Lower lobe of right lung (tissue), 2 donors: ENCODE measurements around the gene NFXL1. TPM values are rescaled to one million over a fixed set of nuclear protein-coding genes. Genes with fewer than 3 reads are reported as not detected.

ENCODE experiments used
- ATAC-seq, 2 donors: fragments of 200-7000 bp; cut with Tn5 transposase; one replicate each; pipeline ENCODE4 v1.9.1; 2020 to 2022; ENCODE audit warnings: mild to moderate bottlenecking in 2 of 2, moderate library complexity in 2 of 2
- DNase-seq: peaks from one replicate; pipeline ENCODE4 v3.0.0-alpha.2; 2020
- H3K27ac ChIP-seq: fragments of 200-600 bp; one replicate; pipeline ENCODE4 v1.8.0; 2022
- H3K27me3 ChIP-seq: fragments of 200-600 bp; one replicate; pipeline ENCODE4 v1.8.0; 2022; ENCODE audit warnings: low read depth
- H3K36me3 ChIP-seq: fragments of 200-600 bp; one replicate; pipeline ENCODE4 v1.8.0; 2022; ENCODE audit warnings: mild to moderate bottlenecking
- H3K4me1 ChIP-seq: fragments of 200-600 bp; one replicate; pipeline ENCODE4 v1.8.0; 2022
- H3K4me3 ChIP-seq: fragments of 200-600 bp; one replicate; pipeline ENCODE4 v1.8.0; 2022; ENCODE audit warnings: mild to moderate bottlenecking
- H3K9me3 ChIP-seq: fragments of 200-600 bp; one replicate; pipeline ENCODE4 v1.8.0; 2022
- CTCF ChIP-seq: fragments of 200-600 bp; IDR thresholded peaks from one replicate; pipeline ENCODE4 v1.8.0; 2022; ENCODE audit warnings: antibody characterized with exemption, mild to moderate bottlenecking
- intact Hi-C: fragments of 100-400 bp; cut with DNase I; formaldehyde crosslinking; loops from one replicate; pipeline ENCODE4 v1.11.0; 2022
- long read RNA-seq: library from polyadenylated mRNA; unstranded; transcript quantifications from one replicate; pipeline ENCODE4 v2.0.0, GENCODE V29; 2021
- total RNA-seq: library from RNA; stranded (reverse); fragmentation: NEBNext Ultra II Directional; extraction: Animal tissue kit (Norgen Biotek cat#: 25700); gene quantifications from one replicate; pipeline ENCODE4 v1.2.1, GENCODE V29; 2021
- donor health status: DM: no; HTN: yes; CAD: no; lungs with severe emphysema.

The NFXL1 gene
- 13.4 TPM for total RNA-seq
- long read RNA-seq, partial matches to known transcripts: 2 of 5 reads
- long read RNA-seq, other reads (novel, unspliced or antisense): 1 of 5 reads

GRCh38 chr4:47914220-47914925 lies at the start of gene NFXL1:
TSS of gene NFXL1 (minus strand) at chr4:47914583. CDS start at chr4:47914203, 380 bp downstream.
- Histone ChIP-seq H3K36me3 (peaks cover 13% of the 10 kb centered on the region), H3K27ac (peak within 1 kb of the TSS; percentile 86), H3K27me3 (no peaks in the 10 kb centered on the region), H3K4me1 (peaks cover 22% of the 10 kb centered on the region), H3K9me3 (no peaks in the 10 kb centered on the region), H3K4me3 (peak within 1 kb of the TSS; percentile 94)
- intact Hi-C loops: no loop called here
- TF ChIP-seq CTCF: no peak
- DNase-seq (peak; percentile 99), ATAC-seq (peak; percentile 100)

DNA sequence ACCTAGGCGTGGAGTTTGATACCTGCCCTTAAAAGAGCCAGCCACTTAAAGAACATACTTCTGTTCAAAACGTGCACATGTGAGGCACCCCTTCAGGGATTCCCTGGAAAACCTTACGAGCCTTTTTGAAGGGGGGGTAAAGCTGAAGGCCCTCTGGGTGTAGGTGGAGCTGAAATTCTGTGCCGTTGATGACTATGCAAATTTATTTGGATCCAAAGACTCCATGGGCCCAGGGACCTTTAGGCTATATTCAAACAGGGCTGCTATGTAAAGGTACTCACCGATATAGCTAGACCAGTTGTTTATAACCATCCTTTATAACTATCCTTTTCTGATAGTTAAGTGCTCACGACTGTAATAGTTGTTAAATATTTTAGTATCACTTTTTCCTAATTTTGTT lies 40.3 kb upstream of the NFXL1 start:
- Histone ChIP-seq H3K4me3 (no peak overlapping the region), H3K4me1 (no peaks in the 10 kb centered on the region), H3K36me3 (no peaks in the 10 kb centered on the region), H3K27ac (no peak overlapping the region), H3K9me3 (no peaks in the 10 kb centered on the region), H3K27me3 (no peaks in the 10 kb centered on the region)
- no peak for ATAC-seq
- intact Hi-C loops: no loop called here
- DNase-seq: no peak
- TF ChIP-seq CTCF: no peak

DNA sequence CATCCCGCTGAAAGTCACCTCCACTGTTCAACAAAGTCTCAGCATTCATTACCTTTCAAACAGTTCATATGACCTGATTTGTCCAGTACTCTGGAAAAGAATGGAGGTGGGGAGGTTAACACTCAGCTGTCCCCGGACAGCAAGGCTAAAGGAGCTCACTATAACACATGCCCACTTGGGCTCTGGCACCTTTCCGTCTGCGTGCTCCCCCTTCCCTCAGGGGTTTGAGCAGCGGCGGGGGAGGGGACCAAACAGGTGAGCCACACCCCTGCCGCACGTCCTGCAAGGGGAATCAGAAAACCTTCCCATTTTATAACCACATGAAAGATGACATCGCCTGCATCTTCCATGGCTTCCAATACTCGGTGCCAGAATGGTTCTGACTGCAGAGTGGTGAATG lies 39.9 kb upstream of the NFXL1 start:
- no peak overlapping the region for H3K4me3 ChIP-seq
- TF ChIP-seq CTCF: no peak
- no peak for ATAC-seq

GRCh38 chr4:47945930-47946726 lies 31.7 kb upstream of the NFXL1 start:
- Histone ChIP-seq H3K36me3 (no peaks in the 10 kb centered on the region), H3K4me1 (no peaks in the 10 kb centered on the region), H3K27ac (no peak overlapping the region), H3K4me3 (no peak overlapping the region), H3K27me3 (no peaks in the 10 kb centered on the region), H3K9me3 (no peaks in the 10 kb centered on the region)
- no peak for ATAC-seq
- intact Hi-C loops: no loop called here
- DNase-seq: no peak
- no peak for TF ChIP-seq CTCF

More for the DNA sequence above, 39.9 kb upstream of the NFXL1 start:
- no peak overlapping the region for H3K27ac ChIP-seq
- no peaks in the 10 kb centered on the region for H3K27me3 ChIP-seq
- intact Hi-C loops: no loop called here
- no peaks in the 10 kb centered on the region for H3K9me3 ChIP-seq
- no peaks in the 10 kb centered on the region for H3K36me3 ChIP-seq
- no peaks in the 10 kb centered on the region for H3K4me1 ChIP-seq
- DNase-seq: no peak

DNA sequence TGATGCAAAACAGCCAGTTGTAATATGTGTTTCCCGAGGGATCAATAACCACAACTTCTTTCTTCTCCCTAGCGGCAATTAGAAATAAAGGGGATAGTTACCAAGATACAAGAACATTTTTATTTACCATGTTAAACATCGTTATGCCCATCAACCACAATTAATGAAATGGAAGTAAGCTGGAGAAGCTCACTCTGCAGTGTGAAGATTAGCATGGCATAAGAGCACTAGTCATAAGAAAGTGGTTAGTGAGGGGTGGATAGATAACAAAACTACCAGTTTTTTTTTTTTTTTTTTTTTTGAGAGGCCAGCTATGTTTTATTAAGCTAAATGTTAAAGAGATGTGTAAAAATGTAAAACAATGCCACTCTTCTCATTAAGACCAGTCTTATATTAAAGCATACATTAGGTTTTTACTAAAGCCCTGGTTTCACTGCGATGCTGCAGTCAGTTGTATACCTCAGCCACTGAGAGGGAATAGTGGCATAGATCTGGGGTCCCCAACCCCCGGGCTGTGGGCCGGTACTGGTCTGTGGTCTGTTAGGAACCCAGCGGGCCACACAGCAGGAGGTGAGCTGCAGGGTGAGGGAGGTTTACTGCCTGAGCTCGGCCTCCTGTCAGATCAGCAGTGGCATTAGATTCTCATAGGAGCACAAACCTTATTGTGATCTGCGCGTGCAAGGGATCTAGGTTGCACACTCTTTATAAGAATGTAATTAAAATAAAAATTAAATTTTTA lies 27.9 kb upstream of the NFXL1 start:
- TF ChIP-seq CTCF: no peak
- Histone ChIP-seq H3K36me3 (no peaks in the 10 kb centered on the region), H3K4me3 (no peak overlapping the region), H3K9me3 (no peaks in the 10 kb centered on the region), H3K27ac (no peak overlapping the region), H3K4me1 (no peaks in the 10 kb centered on the region), H3K27me3 (no peaks in the 10 kb centered on the region)
- intact Hi-C loops: no loop called here
- ATAC-seq (no peak), DNase-seq (no peak)
